Osteocyte (in vitro differentiated cells): ENCODE measurements around the gene SARNP. TPM values are rescaled to one million over a fixed set of nuclear protein-coding genes. Genes with fewer than 3 reads are reported as not detected.
"Not testable (repeated sequence)": the region's sequence is repeated elsewhere in the genome, so short reads cannot be mapped to it uniquely, and the experiment has no call there.

Source experiments
- DNase-seq: peaks from one replicate; pipeline ENCODE4 v3.0.0; 2021; ENCODE audit warnings: mixed read lengths; ENCODE audit not compliant: unreplicated experiment; ENCODE audit errors: extremely low spot score
- H3K27ac Mint-ChIP-seq: one replicate; pipeline ENCODE4 v1.8.0; 2021; ENCODE audit warnings: mild to moderate bottlenecking, mixed read lengths; ENCODE audit not compliant: unreplicated experiment
- H3K27me3 Mint-ChIP-seq: one replicate; pipeline ENCODE4 v1.8.0; 2021; ENCODE audit warnings: mixed read lengths; ENCODE audit not compliant: unreplicated experiment
- H3K36me3 Mint-ChIP-seq: one replicate; pipeline ENCODE4 v1.8.0; 2021; ENCODE audit warnings: mixed read lengths; ENCODE audit not compliant: unreplicated experiment
- H3K4me1 Mint-ChIP-seq: one replicate; pipeline ENCODE4 v1.8.0; 2021; ENCODE audit warnings: mixed read lengths; ENCODE audit not compliant: unreplicated experiment
- H3K4me3 Mint-ChIP-seq: one replicate; pipeline ENCODE4 v1.8.0; 2021; ENCODE audit warnings: mild to moderate bottlenecking, moderate library complexity, mixed read lengths; ENCODE audit not compliant: unreplicated experiment
- H3K9me3 Mint-ChIP-seq: one replicate; pipeline ENCODE4 v1.8.0; 2021; ENCODE audit warnings: mixed read lengths; ENCODE audit not compliant: unreplicated experiment
- total RNA-seq: library from RNA; stranded (reverse); gene quantifications from 2 replicates; pipeline ENCODE4 v1.2.1, GENCODE V29; 2021
- TF ChIP-seq, protein P1 (sequence below): fragments of 200-600 bp; sonication (generic); IDR thresholded peaks from 2 replicates; pipeline ENCODE4 v1.5.0; 2021; ENCODE audit warnings: antibody characterized with exemption, mild to moderate bottlenecking, moderate library complexity

SARNP gene
- total RNA-seq, 1 donor from 2014 or later: 56.1 TPM

GRCh38 chr12:55839345-55840140 lies 22.0 kb upstream of the SARNP start:
- H3K36me3 Mint-ChIP-seq: peaks cover 3% of the 10 kb centered on the region
- DNase-seq: no peak
- no peaks in the 10 kb centered on the region for H3K27me3 Mint-ChIP-seq
- H3K27ac Mint-ChIP-seq: no peak overlapping the region
- H3K4me3 Mint-ChIP-seq: no peak overlapping the region
- TF ChIP-seq, protein P1, sequence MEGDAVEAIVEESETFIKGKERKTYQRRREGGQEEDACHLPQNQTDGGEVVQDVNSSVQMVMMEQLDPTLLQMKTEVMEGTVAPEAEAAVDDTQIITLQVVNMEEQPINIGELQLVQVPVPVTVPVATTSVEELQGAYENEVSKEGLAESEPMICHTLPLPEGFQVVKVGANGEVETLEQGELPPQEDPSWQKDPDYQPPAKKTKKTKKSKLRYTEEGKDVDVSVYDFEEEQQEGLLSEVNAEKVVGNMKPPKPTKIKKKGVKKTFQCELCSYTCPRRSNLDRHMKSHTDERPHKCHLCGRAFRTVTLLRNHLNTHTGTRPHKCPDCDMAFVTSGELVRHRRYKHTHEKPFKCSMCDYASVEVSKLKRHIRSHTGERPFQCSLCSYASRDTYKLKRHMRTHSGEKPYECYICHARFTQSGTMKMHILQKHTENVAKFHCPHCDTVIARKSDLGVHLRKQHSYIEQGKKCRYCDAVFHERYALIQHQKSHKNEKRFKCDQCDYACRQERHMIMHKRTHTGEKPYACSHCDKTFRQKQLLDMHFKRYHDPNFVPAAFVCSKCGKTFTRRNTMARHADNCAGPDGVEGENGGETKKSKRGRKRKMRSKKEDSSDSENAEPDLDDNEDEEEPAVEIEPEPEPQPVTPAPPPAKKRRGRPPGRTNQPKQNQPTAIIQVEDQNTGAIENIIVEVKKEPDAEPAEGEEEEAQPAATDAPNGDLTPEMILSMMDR: no peak
- peaks cover 23% of the 10 kb centered on the region for H3K4me1 Mint-ChIP-seq
- no peaks in the 10 kb centered on the region for H3K9me3 Mint-ChIP-seq

- no peaks in the 10 kb centered on the region for H3K27me3 Mint-ChIP-seq
- peaks cover 6% of the 10 kb centered on the region for H3K36me3 Mint-ChIP-seq
Observed at GRCh38 chr12:55838361-55838760, 20.8 kb upstream of the SARNP start.

DNA sequence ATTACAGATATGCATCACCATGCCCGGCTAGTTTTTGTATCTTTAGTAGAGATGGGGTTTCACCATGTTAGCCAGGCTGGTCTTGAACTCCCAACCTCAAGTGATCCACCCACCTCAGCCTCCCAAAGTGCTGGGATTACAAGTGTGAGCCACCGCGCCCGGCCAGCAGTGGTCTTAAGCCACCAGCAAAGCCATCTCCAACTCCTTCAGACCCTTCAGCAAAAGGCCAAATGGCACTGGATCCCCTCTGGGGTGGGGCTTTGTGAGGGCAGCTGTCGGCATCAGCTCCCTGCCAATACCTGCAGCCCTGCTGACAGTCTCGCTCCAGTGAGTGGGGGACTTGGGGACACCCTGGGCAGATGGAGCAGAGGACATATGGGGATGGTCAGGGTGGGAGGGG lies 16.9 kb upstream of the SARNP start:
- H3K27me3 Mint-ChIP-seq, H3K4me3 Mint-ChIP-seq, DNase-seq, H3K27ac Mint-ChIP-seq, H3K36me3 Mint-ChIP-seq, H3K9me3 Mint-ChIP-seq: not testable (repeated sequence)
- H3K4me1 Mint-ChIP-seq: peaks cover 22% of the 10 kb centered on the region

More at GRCh38 chr12:55838361-55838760, 20.8 kb upstream of the SARNP start:
- TF ChIP-seq, protein P1: no peak
- Mint-ChIP-seq H3K4me3 (no peak overlapping the region), H3K9me3 (no peaks in the 10 kb centered on the region), H3K27ac (no peak overlapping the region), H3K4me1 (peaks cover 25% of the 10 kb centered on the region)
- DNase-seq: no peak

- TF ChIP-seq, protein P1: no peak
- Mint-ChIP-seq H3K4me1 (peaks cover 27% of the 10 kb centered on the region), H3K27me3 (no peaks in the 10 kb centered on the region), H3K36me3 (peaks cover 12% of the 10 kb centered on the region), H3K27ac (no peak overlapping the region), H3K9me3 (no peaks in the 10 kb centered on the region), H3K4me3 (no peak overlapping the region)
- no peak for DNase-seq
Observed at GRCh38 chr12:55833056-55833455, 15.5 kb upstream of the SARNP start.

DNA sequence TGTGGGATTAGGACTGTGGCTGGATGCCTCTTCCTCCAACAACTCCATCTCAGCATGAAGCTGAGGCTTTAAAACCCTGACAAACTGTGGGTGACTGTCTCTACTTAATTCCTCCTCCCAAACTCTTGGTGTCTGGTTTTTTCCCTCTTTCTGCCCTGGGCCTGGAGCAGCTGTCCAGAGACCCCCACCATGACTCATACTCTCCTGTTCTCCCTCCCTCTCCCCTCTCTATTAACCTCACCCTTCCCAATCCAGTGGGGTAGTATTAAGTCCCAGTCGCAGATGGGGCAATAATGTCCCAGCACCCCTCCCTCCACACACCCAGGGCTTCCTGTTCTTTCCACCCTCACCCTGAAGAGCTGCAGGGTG lies 13.9 kb upstream of the SARNP start:
- TF ChIP-seq, protein P1: no peak
- peak overlapping the region; percentile 99 for H3K4me3 Mint-ChIP-seq
- DNase-seq: no peak
- peaks cover 40% of the 10 kb centered on the region for H3K4me1 Mint-ChIP-seq
- H3K27me3 Mint-ChIP-seq: no peaks in the 10 kb centered on the region
- no peaks in the 10 kb centered on the region for H3K9me3 Mint-ChIP-seq
- H3K36me3 Mint-ChIP-seq: peaks cover 20% of the 10 kb centered on the region
- H3K27ac Mint-ChIP-seq: peak overlapping the region; percentile 99
